BLaER1 (cell line): Measurements from ENCODE around the gene CDK5RAP2.
"Not testable (repeated sequence)": the region's sequence is repeated elsewhere in the genome, so short reads cannot be mapped to it uniquely, and the experiment has no call there.

Source experiments
- H3K27ac ChIP-seq: shearing (Covaris generic); formaldehyde crosslinking; 2 replicates; pipeline ENCODE4 v1.8.1; 2022
- H3K27me3 ChIP-seq: shearing (Covaris generic); formaldehyde crosslinking; 2 replicates; pipeline ENCODE4 v1.8.1; 2022
- H3K36me3 ChIP-seq: shearing (Covaris generic); formaldehyde crosslinking; 2 replicates; pipeline ENCODE4 v1.8.1; 2022
- H3K4me1 ChIP-seq: shearing (Covaris generic); formaldehyde crosslinking; 2 replicates; pipeline ENCODE4 v1.8.1; 2022
- H3K4me2 ChIP-seq: shearing (Covaris generic); formaldehyde crosslinking; 2 replicates; pipeline ENCODE4 v1.8.1; 2022
- H3K4me3 ChIP-seq: shearing (Covaris generic); formaldehyde crosslinking; 2 replicates; pipeline ENCODE4 v1.8.1; 2022
- H3K9ac ChIP-seq: shearing (Covaris generic); formaldehyde crosslinking; 2 replicates; pipeline ENCODE4 v1.8.1; 2022
- H3K9me3 ChIP-seq: shearing (Covaris generic); formaldehyde crosslinking; 2 replicates; pipeline ENCODE4 v1.8.1; 2022
- H4K20me1 ChIP-seq: shearing (Covaris generic); formaldehyde crosslinking; 2 replicates; pipeline ENCODE4 v1.8.1; 2022
- Cebpa-rat ChIP-seq: shearing (Covaris generic); IDR thresholded peaks from 2 replicates; pipeline ENCODE4 v1.8.1; 2022

CDK5RAP2 gene

DNA sequence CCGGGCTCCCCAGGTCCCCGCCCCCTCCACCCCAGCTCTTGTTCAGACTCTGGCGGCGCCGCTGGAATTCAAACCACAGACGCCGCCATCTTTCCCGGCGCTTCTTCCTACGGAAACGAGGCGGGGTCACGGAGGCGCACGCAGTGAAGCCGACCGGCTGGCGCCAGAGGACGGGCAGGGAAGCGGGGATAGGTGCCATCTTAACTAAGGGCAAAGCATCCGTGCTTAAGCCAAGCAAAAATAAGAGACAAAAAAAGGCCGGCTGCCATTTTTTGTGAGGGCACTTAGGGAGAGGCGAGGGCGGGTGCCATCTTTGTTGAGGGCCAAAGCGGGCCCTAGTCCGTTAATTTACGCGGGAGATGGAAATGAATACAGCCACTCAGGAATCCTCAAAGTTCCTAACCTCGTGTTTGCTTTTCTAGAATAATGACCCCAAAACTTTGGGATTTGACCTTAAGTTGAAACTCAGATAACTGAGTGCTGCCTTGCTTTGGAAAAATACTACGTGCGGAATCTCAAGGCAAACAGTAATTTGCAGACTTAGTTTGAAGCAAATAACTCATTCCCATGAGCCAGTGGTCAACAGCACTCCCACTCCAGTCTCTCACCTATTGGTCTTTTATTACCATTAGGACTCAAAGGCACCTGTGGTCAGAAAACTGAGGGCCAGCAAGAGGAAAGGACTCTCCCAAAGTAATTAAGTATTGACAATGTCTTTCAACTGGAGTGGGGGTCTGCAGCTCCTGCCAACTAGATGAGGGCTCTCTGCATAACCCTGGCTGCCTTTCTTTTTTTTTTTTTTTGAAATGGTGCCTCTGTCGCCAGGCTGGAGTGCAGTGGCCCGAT lies at the start of gene CDK5RAP2:
TSS of gene CDK5RAP2 (minus strand) at position 117 of the 846 bp plus-strand sequence. CDS start 189 bp downstream, outside the sequence.
- Histone ChIP-seq H3K4me2 (peak within 1 kb of the TSS; percentile 92), H3K27me3 (no peaks in the 10 kb centered on the region), H3K36me3 (peaks cover 19% of the 10 kb centered on the region), H3K4me3 (peak within 1 kb of the TSS; percentile 77), H3K4me1 (peaks cover 53% of the 10 kb centered on the region), H4K20me1 (no peaks in the 10 kb centered on the region; the same call in 1 of the 2 replicates), H3K27ac (peak within 1 kb of the TSS; percentile 84), H3K9me3 (no peaks in the 10 kb centered on the region), H3K9ac (peak within 1 kb of the TSS; percentile 85)
- TF ChIP-seq Cebpa-rat: no peak

DNA sequence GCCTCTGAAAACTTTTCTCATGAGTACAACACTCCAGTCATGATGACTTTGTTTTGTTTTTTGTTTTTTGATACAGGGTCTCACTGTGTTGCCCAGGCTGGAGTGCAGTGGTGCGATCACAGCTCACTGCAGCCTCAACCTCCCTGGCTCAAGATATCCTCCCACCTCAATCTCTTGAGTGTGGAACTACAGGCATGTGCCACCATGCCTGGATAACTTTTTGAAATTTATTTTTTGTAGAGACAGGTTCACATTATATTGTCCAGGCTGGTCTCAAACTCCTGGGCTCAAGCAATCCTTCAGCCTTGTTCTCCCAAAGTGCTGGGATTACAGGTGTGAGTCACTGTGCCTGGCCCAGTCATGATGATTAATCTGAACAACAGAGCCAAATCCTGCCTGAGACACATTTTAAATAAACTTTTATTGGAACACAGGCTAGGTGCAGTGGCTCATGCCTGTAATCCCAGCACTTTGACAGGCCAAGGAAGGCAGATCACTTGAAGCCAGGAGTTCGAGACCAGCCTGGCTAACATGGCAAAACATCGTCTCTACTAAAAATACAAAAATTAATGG lies 49.0 kb upstream of the CDK5RAP2 start:
- H3K4me3 ChIP-seq, H3K4me2 ChIP-seq, H3K27me3 ChIP-seq, H3K27ac ChIP-seq, H4K20me1 ChIP-seq, H3K4me1 ChIP-seq, H3K36me3 ChIP-seq, H3K9me3 ChIP-seq, H3K9ac ChIP-seq: not testable (repeated sequence)

DNA sequence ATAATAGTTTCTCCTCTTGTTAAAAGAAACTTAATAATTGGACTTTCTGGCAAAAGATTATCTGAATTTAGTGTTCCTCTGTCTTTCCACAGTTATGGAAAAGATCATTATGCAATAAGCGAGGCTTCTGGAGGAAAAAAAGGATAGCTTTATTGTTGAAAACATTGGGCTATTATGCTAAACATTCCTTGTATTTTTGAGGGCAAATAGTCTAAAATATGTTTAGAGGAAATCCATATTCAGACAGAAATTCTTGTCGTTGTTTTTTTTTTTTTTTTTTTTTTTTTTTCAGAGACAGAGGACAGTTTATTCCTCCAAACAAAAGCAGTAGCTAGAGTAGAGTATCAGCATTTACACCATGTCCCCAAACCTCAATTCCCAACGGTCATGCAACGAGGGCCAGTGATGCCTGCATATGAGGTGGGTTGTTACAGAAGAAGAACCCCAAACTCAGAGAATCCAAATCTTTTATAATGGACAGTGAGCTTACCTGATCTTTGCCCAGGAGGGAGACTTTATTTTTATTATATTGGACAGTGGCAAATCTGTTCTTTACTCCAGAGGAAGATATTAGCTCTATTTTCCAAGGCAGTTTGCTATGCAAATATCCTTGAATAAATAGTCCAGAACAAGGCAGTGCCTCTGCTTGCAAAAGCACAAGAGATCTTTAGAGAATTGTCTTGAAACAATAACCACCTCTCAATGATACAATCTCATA lies 48.4 kb upstream of the CDK5RAP2 start:
- Histone ChIP-seq H3K9ac (no peak overlapping the region), H3K36me3 (peaks cover 4% of the 10 kb centered on the region; the same call in 1 of the 2 replicates), H3K27ac (no peak overlapping the region), H3K4me3 (no peak overlapping the region), H3K9me3 (no peaks in the 10 kb centered on the region), H3K4me1 (no peaks in the 10 kb centered on the region), H3K4me2 (no peak overlapping the region), H4K20me1 (no peaks in the 10 kb centered on the region), H3K27me3 (no peaks in the 10 kb centered on the region)
- TF ChIP-seq Cebpa-rat: no peak

DNA sequence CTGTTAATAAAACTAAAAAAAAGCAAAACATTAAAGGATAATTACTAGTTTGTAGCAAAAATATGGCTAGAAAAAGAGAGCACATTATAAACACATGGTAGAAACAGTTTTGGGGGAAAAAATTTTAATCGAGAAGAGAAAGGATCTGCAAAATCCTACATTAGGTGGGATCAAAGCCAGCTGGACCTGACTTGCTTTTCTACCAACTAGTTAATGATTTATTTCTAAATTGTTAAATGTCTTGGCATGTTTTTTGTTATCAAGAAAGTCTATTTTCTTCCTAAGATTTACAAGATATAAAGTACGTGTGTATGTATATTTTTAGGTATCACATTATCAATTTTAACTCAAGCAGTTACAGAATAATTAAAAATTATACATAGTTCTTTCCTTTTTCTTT lies 47.1 kb upstream of the CDK5RAP2 start:
- H3K4me1 ChIP-seq: no peaks in the 10 kb centered on the region
- peaks cover 5% of the 10 kb centered on the region for H3K36me3 ChIP-seq
- H3K27ac ChIP-seq: no peak overlapping the region
- no peaks in the 10 kb centered on the region for H4K20me1 ChIP-seq
- H3K9ac ChIP-seq: no peak overlapping the region
- TF ChIP-seq Cebpa-rat: no peak
- H3K27me3 ChIP-seq: no peaks in the 10 kb centered on the region
- no peak overlapping the region for H3K4me2 ChIP-seq
- H3K4me3 ChIP-seq: no peak overlapping the region
- no peaks in the 10 kb centered on the region for H3K9me3 ChIP-seq

DNA sequence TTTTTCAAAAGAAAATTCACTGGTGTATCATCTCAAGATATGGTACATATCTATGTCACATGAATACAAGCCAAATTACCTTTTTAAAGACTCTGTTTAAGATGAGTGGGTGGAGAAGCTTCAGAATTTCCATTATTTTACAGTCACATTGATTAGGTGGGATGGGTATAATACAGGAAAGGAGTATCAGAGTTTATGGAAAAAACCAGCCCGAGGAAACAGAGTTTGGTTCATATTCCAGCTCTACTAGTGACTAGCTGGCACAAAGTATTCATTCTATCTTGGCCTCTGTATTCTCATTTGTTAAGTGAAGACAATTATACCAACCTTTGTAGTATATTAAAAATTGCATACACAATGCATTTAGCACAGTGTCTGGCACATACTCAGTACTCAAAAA lies 46.5 kb upstream of the CDK5RAP2 start:
- peaks cover 11% of the 10 kb centered on the region for H3K36me3 ChIP-seq

DNA sequence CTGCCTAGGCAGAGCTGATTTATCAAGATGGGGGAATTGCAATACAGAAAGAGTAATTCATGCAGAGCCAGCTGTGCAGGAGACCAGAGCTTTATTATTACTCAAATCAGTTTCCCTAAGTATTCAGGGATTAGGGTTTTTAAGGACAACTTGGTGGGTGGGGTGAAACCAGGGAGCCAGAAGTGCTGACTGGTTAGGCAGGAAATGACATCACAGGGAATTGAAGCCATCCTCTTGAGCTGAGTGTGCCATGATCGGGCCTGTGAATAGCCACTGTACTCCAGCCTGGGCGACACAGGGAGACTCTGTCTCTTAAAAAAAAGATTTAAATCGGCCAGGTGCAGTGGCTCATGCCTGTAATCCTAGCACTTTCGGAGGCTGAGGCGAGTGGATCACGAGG lies 45.3 kb upstream of the CDK5RAP2 start:
- H3K27ac ChIP-seq: no peak overlapping the region
- no peak for TF ChIP-seq Cebpa-rat

More for the DNA sequence above, 46.5 kb upstream of the CDK5RAP2 start:
- no peak overlapping the region for H3K27ac ChIP-seq
- no peaks in the 10 kb centered on the region for H3K9me3 ChIP-seq
- no peaks in the 10 kb centered on the region for H3K4me1 ChIP-seq
- no peaks in the 10 kb centered on the region for H3K27me3 ChIP-seq
- no peak overlapping the region for H3K4me3 ChIP-seq
- no peak overlapping the region for H3K9ac ChIP-seq
- no peak overlapping the region for H3K4me2 ChIP-seq
- no peaks in the 10 kb centered on the region for H4K20me1 ChIP-seq
- no peak for TF ChIP-seq Cebpa-rat

DNA sequence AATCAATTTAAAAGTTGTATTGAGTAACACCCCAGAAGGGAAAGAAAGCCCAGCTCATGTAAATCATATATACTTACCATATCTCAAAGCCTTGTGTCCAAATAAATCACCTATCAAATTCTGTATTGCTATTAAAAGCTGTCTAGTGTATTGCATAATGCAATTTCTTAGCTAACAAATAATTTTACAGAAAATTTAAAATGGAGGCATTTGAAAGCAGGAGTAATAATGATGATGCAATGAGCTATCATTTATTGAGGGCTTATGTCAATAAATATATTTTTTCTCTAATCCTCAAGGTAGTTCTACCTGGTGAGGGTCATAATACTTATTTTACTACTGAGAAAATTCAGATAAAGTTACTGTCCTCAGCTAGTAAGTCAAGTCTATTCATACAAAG lies 42.8 kb upstream of the CDK5RAP2 start:
- H3K4me3 ChIP-seq: no peak overlapping the region
- no peak overlapping the region for H3K9ac ChIP-seq
- H3K36me3 ChIP-seq: peaks cover 17% of the 10 kb centered on the region
- H3K27ac ChIP-seq: no peak overlapping the region
- no peaks in the 10 kb centered on the region for H3K4me1 ChIP-seq
- no peak for TF ChIP-seq Cebpa-rat
- H3K9me3 ChIP-seq: no peaks in the 10 kb centered on the region
- no peaks in the 10 kb centered on the region for H4K20me1 ChIP-seq
- no peak overlapping the region for H3K4me2 ChIP-seq
- no peaks in the 10 kb centered on the region for H3K27me3 ChIP-seq

More for the DNA sequence above, 45.3 kb upstream of the CDK5RAP2 start:
- no peaks in the 10 kb centered on the region for H3K9me3 ChIP-seq
- no peaks in the 10 kb centered on the region for H3K4me1 ChIP-seq
- no peak overlapping the region for H3K4me3 ChIP-seq
- H4K20me1 ChIP-seq: no peaks in the 10 kb centered on the region
- H3K9ac ChIP-seq: no peak overlapping the region
- H3K4me2 ChIP-seq: no peak overlapping the region
- peaks cover 12% of the 10 kb centered on the region for H3K36me3 ChIP-seq
- no peaks in the 10 kb centered on the region for H3K27me3 ChIP-seq

DNA sequence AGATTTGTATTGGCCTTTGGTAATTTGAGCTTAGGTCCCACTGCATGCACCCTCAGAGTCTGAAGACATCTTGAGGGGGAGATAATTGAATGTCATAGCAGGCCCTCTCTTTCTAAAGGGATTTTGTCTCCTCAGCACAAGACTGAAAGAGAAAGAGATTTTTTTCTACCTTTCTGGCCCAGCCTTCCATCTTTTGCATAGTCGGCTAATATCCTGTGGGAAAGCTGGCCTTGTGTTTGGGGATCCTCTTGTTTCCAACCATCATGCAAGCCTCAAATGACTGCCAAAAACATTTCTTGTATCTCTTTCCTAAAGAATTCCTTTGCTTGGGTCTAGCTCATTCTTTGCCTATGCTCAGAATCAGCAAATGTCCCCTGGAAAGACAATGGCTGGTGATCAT lies 42.0 kb upstream of the CDK5RAP2 start:
- H3K9ac ChIP-seq: no peak overlapping the region
- no peak overlapping the region for H3K4me3 ChIP-seq
- H3K27me3 ChIP-seq: no peaks in the 10 kb centered on the region
- H3K27ac ChIP-seq: no peak overlapping the region
- H3K9me3 ChIP-seq: no peaks in the 10 kb centered on the region
- H3K4me1 ChIP-seq: no peaks in the 10 kb centered on the region
- H3K4me2 ChIP-seq: no peak overlapping the region
- no peaks in the 10 kb centered on the region for H4K20me1 ChIP-seq
- TF ChIP-seq Cebpa-rat: no peak
- peaks cover 17% of the 10 kb centered on the region for H3K36me3 ChIP-seq

DNA sequence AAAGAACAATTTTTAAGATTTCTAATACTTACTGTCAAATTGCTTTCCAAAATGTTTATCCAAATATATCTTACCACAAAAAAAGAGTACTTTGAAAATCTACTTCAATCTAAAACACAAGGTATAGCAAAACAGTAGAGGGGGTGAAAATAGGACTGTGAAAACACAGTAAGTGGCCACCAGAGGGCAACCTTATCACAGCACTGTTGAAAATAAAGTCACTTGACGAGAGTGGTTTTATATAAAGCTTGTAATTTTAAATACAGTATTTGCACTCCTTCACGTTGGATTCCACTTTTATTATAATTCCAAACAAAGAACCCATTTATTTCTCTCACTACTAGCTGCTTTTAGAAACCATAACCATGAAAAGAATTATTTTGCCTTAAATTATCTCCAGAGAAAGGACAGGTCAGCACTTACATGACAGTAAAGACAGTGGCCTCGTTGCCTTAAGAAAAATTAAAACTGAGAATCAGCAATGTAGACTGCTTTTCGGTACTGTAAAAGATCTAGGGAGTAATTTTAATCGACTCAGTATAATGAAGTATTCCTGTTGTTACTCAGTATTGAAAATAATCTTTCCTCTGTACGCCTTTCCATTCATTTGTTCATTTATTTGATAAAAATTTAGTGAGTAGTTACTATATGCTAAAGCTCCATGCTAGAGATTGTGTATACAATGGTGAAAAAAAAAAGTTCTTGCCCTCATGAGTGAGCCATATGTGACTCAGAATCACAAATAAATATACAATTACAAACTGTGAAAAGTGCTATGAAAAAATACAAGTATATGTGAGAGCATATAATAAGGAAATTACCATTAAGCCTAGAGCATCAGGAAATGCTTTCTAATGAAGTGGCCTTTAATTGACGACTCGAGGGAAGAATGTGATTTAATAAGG lies 40.0 kb upstream of the CDK5RAP2 start:
- no peak for TF ChIP-seq Cebpa-rat
- no peaks in the 10 kb centered on the region for H3K27me3 ChIP-seq
- H3K4me3 ChIP-seq: no peak overlapping the region
- H3K27ac ChIP-seq: no peak overlapping the region
- no peak overlapping the region for H3K4me2 ChIP-seq
- H3K9ac ChIP-seq: no peak overlapping the region
- H3K4me1 ChIP-seq: no peaks in the 10 kb centered on the region
- H3K9me3 ChIP-seq: no peaks in the 10 kb centered on the region
- H4K20me1 ChIP-seq: no peaks in the 10 kb centered on the region
- H3K36me3 ChIP-seq: peaks cover 17% of the 10 kb centered on the region
